Smooth muscle cell (in vitro differentiated cells): ENCODE measurements around the gene NRG3. TPM values are rescaled to one million over a fixed set of nuclear protein-coding genes. Genes with fewer than 3 reads are reported as not detected.
A peak's percentile ranks its signal among the peaks of the same experiment; 100 is the strongest.

ENCODE experiments used
- DNase-seq: peaks from one replicate; lab custom pipeline; 2025; ENCODE audit not compliant: unreplicated experiment; lab: John Stamatoyannopoulos, UW
- H2AFZ ChIP-seq: fragments of 200-600 bp; sonication (generic); 2 replicates; pipeline ENCODE4 v1.6.0; 2016; ENCODE audit warnings: antibody characterized with exemption, low read depth, mild to moderate bottlenecking
- H3F3A ChIP-seq: fragments of 200-600 bp; sonication (generic); 2 replicates; pipeline ENCODE4 v1.6.0; 2017; ENCODE audit warnings: antibody characterized with exemption, low read depth
- H3K27ac ChIP-seq: fragments of 200-600 bp; sonication (generic); 2 replicates; pipeline ENCODE4 v1.5.1; 2016; ENCODE audit warnings: low read depth, mild to moderate bottlenecking
- H3K27me3 ChIP-seq: fragments of 200-600 bp; sonication (generic); 2 replicates; pipeline ENCODE4 v1.6.1; 2016; ENCODE audit warnings: low read depth, mild to moderate bottlenecking
- H3K36me3 ChIP-seq: fragments of 200-600 bp; sonication (generic); 2 replicates; pipeline ENCODE4 v1.5.1; 2016; ENCODE audit warnings: low read depth
- H3K4me1 ChIP-seq: fragments of 200-600 bp; sonication (generic); 2 replicates; pipeline ENCODE4 v1.5.1; 2016; ENCODE audit warnings: low read depth
- H3K4me2 ChIP-seq: fragments of 200-600 bp; sonication (generic); 2 replicates; pipeline ENCODE4 v1.6.0; 2016; ENCODE audit warnings: mild to moderate bottlenecking
- H3K4me3 ChIP-seq: fragments of 200-600 bp; sonication (generic); 2 replicates; pipeline ENCODE4 v1.5.1; 2016; ENCODE audit warnings: mild to moderate bottlenecking
- H3K79me2 ChIP-seq: fragments of 200-600 bp; sonication (generic); 2 replicates; pipeline ENCODE4 v1.6.0; 2016; ENCODE audit warnings: low read depth, mild to moderate bottlenecking
- H3K9ac ChIP-seq: fragments of 200-600 bp; sonication (generic); 2 replicates; pipeline ENCODE4 v1.6.0; 2016; ENCODE audit warnings: low read depth
- H3K9me3 ChIP-seq: fragments of 200-600 bp; sonication (generic); replicated peaks from 2 replicates; pipeline ENCODE4 v1.5.1; 2016; ENCODE audit warnings: low read depth
- H4K20me1 ChIP-seq: fragments of 200-600 bp; sonication (generic); 2 replicates; pipeline ENCODE4 v1.6.0; 2016; ENCODE audit warnings: low read depth
- WGBS: methylation state at CpG from one replicate; pipeline ENCODE4 v1.1.7; 2016; ENCODE audit warnings: low lambda C conversion rate; 5-methylcytosine and 5-hydroxymethylcytosine counted together
- polyA plus RNA-seq: library from polyadenylated mRNA; unstranded; fragments of >200 nt; fragmentation: Nextera tagmentation; extraction: Ambion mirVana; gene quantifications from 2 replicates; pipeline ENCODE4 v1.2.1, GENCODE V29; 2016
- total RNA-seq: library from RNA; depleted of rRNA; stranded (reverse); fragments of >200 nt; gene quantifications from 2 replicates; pipeline ENCODE4 v1.2.3, GENCODE V29; 2014
- TF ChIP-seq, protein P1 (sequence below): fragments of 200-600 bp; sonication (generic); IDR thresholded peaks from 2 replicates; pipeline ENCODE4 v1.5.1; 2017; ENCODE audit warnings: borderline replicate concordance, mild to moderate bottlenecking, antibody characterized with exemption; ENCODE audit not compliant: insufficient read depth, poor library complexity, severe bottlenecking

NRG3 gene
- total and polyA plus RNA-seq, 2 experiments from 2014 or later = 4.0 to 4.8 TPM

DNA sequence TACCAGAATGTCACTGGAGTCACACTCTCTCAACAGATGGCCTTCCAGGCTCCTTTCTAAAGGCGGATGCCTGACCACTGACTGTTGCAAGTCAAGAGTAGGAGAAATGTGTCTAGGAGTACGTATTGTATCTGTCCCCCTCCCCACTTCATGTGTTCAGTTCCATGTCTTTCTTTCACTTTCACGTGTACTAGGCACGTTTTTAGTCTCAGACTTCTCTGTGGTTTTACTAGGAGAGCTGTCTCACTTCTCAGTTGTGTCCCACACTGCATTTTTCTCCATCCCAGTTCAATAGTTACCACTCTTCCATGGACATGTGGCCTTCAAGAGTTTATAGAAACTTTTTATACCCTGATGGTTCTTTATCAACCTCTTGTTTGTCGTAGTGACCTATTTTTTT, 893.0 kb downstream of the NRG3 start:
- Histone ChIP-seq H3K9ac (no peak overlapping the region), H3F3A (no peaks in the 10 kb centered on the region), H3K4me3 (no peak overlapping the region), H3K4me2 (no peak overlapping the region), H4K20me1 (no peaks in the 10 kb centered on the region), H3K79me2 (no peaks in the 10 kb centered on the region), H3K4me1 (no peaks in the 10 kb centered on the region), H3K9me3 (no peaks in the 10 kb centered on the region), H3K27me3 (no peaks in the 10 kb centered on the region), H3K36me3 (no peaks in the 10 kb centered on the region), H2AFZ (no peak overlapping the region), H3K27ac (no peak overlapping the region)
- DNase-seq = no peak
- 93% methylated on average over 5 of the region's 5 CpGs for WGBS
- TF ChIP-seq, protein P1, sequence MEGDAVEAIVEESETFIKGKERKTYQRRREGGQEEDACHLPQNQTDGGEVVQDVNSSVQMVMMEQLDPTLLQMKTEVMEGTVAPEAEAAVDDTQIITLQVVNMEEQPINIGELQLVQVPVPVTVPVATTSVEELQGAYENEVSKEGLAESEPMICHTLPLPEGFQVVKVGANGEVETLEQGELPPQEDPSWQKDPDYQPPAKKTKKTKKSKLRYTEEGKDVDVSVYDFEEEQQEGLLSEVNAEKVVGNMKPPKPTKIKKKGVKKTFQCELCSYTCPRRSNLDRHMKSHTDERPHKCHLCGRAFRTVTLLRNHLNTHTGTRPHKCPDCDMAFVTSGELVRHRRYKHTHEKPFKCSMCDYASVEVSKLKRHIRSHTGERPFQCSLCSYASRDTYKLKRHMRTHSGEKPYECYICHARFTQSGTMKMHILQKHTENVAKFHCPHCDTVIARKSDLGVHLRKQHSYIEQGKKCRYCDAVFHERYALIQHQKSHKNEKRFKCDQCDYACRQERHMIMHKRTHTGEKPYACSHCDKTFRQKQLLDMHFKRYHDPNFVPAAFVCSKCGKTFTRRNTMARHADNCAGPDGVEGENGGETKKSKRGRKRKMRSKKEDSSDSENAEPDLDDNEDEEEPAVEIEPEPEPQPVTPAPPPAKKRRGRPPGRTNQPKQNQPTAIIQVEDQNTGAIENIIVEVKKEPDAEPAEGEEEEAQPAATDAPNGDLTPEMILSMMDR = no peak

DNA sequence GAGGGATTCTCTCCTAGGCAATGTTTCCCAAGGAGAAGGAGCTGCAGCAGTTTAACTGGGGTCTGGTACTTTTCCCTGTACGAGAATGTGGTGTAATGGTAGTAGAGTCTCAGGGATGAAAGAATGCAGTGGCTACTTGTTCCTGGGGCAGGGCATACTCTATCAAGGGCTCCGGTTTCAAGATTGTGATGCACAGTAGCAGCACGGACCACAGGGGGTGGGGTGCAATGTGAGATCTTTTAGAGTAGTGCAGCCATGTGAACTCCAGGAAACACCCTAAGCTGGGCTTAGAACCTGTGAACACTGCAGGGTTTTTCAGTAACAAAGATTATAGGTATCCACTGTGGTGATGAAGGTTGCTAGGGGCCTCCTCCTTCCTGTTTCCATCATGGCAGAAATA, 903.9 kb downstream of the NRG3 start:
- H3K4me3 ChIP-seq = no peak overlapping the region
- TF ChIP-seq, protein P1 = no peak
- H3K27ac ChIP-seq = no peak overlapping the region
- peaks cover 3% of the 10 kb centered on the region for H3K9me3 ChIP-seq
- H3K79me2 ChIP-seq = no peaks in the 10 kb centered on the region
- no peak overlapping the region for H3K4me2 ChIP-seq
- H4K20me1 ChIP-seq = no peaks in the 10 kb centered on the region
- no peak overlapping the region for H2AFZ ChIP-seq
- no peaks in the 10 kb centered on the region for H3K36me3 ChIP-seq
- H3K9ac ChIP-seq = no peak overlapping the region
- no peaks in the 10 kb centered on the region for H3K27me3 ChIP-seq
- WGBS = 77% methylated on average over 3 of the region's 3 CpGs
- no peaks in the 10 kb centered on the region for H3F3A ChIP-seq
- H3K4me1 ChIP-seq = no peaks in the 10 kb centered on the region
- no peak for DNase-seq

DNA sequence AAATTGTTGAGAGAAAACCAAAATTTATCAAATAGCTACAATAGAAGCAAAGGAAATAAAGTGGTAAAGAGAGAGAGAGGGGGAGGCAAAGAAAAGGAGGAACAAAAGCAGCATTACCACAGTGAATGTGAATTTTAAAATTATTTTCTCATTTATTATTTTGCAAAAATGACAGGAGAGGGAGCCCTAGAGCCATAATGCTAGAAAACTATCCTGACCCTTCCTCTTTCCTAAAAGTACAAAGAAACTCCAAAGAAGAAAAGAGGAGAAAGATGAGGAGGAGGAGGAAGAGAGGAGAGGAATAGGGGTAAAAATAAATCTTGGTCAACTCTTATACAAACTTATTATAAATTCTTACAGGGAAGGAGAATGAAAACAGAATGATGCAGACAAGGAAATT, 921.5 kb downstream of the NRG3 start:
- TF ChIP-seq, protein P1 = peak; percentile 56
- Histone ChIP-seq H3K27me3 (no peaks in the 10 kb centered on the region), H2AFZ (peak overlapping the region; percentile 78), H3K4me3 (no peak overlapping the region), H3K9me3 (no peaks in the 10 kb centered on the region), H3K4me2 (no peak overlapping the region), H3F3A (no peaks in the 10 kb centered on the region), H3K27ac (no peak overlapping the region), H4K20me1 (no peaks in the 10 kb centered on the region), H3K4me1 (no peaks in the 10 kb centered on the region), H3K79me2 (no peaks in the 10 kb centered on the region), H3K36me3 (no peaks in the 10 kb centered on the region), H3K9ac (no peak overlapping the region)
- no peak for DNase-seq

DNA sequence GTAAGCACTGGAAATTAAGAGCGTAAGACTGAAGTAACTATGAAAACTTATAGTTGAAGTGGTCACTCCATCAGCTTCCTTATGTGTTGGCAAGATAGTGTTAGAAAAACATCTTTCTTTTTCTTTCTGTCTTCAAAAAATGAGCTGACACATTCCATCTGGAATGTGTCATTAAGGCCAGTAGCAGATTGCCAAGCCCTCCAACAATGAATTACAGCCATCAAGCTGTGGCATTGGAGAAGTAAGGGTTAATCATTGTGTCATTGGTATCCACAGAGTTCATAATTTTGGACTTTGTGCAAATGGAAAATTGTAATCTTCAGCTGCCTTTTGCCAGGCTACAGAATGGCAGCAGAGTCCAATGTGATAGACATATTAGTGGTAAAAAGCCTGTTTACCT, 926.3 kb downstream of the NRG3 start:
- no peak for DNase-seq
- WGBS = 100% methylated on average over 1 of the region's 1 CpG
- H3F3A ChIP-seq = no peaks in the 10 kb centered on the region
- no peak overlapping the region for H3K27ac ChIP-seq
- H3K36me3 ChIP-seq = no peaks in the 10 kb centered on the region
- H3K79me2 ChIP-seq = no peaks in the 10 kb centered on the region
- H2AFZ ChIP-seq = no peak overlapping the region
- H3K4me2 ChIP-seq = no peak overlapping the region
- no peaks in the 10 kb centered on the region for H3K4me1 ChIP-seq
- H3K27me3 ChIP-seq = no peaks in the 10 kb centered on the region
- no peak overlapping the region for H3K4me3 ChIP-seq
- TF ChIP-seq, protein P1 = no peak
- H3K9me3 ChIP-seq = no peaks in the 10 kb centered on the region
- H3K9ac ChIP-seq = no peak overlapping the region
- no peaks in the 10 kb centered on the region for H4K20me1 ChIP-seq
